Inflammatory macrophage treated with lipopolysaccharide for 4 hours (primary cell): ENCODE data around the gene ZNF85.
A peak's percentile ranks its signal among the peaks of the same experiment; 100 is the strongest.
"Not testable (repeated sequence)": the region's sequence is repeated elsewhere in the genome, so short reads cannot be mapped to it uniquely, and the experiment has no call there.

Source experiments
- DNase-seq: peaks from one replicate; pipeline ENCODE4 v3.0.0-alpha.2; 2020

The ZNF85 gene

DNA sequence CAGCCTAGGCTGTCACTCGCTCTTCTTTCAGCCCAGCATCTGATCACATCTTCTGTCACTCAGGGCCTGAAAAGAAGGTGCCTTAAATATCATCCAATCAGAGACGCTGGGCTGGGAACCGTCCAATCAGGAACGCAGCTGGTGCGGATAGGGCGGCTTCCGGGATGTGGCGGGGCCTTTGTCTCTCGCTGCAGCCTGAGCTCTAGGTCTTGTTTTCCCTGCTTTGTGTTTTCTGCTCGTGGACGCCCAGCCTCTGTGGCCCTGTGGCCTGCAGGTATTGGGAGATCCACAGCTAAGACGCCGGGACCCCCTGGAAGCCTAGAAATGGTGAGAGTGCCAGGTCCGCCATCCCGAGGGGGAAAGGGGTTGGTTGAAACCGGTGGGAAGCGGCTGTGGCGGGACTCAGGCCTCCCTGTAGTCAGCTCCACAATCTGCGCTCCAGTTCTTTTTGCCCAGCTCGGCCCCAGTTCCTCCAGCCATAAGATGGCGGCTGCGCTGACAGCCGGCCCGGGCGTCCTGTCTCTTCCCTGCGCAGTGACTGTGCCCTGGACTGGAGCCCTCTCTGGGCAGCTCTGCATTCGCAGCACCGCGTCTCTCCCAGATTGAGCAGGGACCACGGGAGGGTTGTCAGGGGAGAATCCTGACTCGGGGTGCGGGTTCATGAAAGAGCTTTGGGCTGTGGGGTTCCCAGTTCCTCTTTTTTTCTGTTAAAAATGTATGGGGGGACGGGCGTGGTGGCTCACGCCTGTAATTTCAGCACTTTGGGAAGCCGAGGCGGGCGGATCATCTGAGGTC lies at the start of gene ZNF85:
Gene ZNF85 (plus strand): TSS at position 175 of the 795 bp plus-strand sequence. CDS start 150 bp downstream, at position 325.
- DNase-seq, result peak; percentile 82

DNA sequence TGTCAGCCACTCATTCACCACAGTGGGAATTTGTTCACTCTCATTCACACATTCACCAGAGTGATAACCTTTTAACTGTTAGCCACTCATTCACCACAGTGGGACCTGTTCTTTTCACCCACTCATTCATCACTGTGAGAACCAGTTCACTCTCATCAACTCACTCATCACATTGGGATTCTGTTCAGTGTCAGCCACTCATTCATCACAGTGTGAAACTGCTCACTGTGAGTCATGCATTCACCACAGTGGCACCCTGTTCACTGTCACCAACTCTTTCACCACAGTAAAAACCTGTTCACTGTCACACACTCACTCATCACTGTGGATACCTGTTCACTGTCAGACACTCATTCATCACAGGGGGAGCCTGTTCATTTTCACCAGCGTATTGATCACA lies 43.5 kb upstream of the ZNF85 start:
- no peak for DNase-seq

DNA sequence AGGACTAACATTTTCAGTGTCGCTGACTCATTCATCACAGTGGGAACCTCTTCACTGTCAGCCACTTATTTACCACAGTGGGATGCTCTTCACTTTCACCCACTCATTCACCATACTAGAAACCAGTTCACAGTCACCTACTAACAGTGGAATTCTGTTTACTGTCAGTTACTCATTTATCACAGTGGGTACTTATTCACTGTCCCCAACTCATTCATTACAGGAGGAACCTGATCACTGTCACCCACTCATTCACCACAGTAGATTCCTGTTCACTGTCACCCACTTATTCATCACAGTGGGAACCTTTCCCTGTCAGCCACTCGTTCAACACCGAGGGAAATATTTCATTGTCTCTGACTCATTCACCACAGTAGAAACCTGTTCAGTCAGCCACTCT lies 10.1 kb upstream of the ZNF85 start:
- no peak for DNase-seq

DNA sequence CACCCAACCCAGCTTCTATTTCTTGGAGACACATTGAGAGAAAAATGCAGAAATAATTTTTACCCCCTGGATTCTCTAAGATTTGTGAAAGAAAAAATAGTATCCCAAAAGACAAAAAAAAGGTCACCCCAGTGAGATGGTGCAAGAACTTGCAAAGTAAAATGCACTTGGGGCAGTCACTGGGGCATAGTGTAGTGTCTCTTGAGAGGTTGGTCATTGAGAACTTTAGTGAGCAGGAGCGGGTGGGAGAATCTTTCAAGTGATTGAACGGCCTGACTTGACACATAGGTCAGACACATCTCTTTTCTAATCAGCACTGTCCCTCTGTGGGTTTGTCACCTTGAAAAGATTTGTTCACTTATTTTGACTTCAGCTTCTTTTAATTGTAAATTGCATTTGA lies 2.4 kb downstream of the ZNF85 start:
- DNase-seq, result no peak

DNA sequence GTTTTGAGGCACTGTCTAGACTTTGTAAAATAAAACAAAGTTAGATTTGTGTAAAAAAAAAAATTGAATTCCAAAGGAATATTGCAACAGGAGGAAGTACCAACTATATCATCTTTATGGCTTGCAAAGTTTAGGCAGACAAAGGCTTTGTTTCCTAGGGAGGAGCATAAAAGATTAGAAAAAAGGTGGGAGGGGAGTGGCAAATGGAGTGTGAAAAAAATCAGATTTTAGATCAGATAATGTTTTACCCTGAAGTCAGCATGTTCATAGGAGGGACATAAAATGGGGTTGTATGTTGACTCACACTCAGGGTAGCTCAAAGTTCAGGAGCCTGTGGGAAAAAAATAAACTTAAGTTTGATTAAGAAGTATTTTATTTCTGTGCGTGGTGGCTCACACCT lies 3.7 kb downstream of the ZNF85 start:
- no peak for DNase-seq

DNA sequence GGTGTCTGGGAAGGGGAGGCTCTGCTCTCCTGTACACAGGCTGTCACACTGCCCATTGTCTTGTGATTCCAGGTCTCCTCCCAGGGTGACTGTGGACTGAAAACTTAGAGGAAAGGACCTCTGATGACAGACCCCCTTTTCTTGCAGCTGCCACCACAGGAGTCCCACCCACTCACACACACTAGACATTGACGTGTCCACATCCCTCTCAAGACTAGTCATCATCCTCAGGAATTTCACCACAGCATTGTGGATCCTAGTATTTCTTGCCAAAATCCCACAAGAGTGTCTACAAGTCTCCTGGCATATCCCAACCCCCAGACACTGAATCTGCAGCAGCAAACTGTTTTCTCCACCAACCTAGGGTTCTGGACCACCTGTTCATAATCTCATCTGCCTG lies 5.3 kb downstream of the ZNF85 start:
- no peak for DNase-seq

DNA sequence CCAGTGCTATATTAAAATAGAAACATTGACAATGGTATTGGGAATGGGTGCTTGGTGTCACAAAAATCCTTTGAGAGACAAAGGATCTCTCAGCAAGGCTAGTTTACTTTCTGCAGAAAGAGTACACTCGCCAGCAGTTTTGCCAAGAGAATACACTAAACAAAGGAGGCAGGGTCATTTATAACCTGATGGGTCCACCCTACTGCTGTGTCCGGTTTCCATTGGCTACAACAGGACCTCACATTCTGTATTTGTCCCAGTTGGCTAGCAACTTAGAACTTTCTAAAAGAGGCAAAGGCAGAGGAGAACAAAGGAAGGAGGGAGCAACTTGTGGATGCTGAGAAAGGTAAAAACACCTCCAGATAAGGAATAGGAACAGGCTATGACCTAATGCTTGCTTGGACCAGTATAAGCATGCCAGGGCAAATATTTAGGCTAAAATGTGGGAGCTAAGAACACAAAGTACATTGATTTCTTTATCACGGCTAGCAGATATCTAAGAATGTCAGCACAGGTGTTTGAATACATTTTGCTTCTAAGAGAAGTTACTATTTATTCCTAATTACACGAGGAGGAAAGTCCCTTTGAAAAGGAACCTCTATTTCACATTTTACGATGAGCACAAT lies 13.4 kb downstream of the ZNF85 start:
- DNase-seq, result not testable (repeated sequence)

DNA sequence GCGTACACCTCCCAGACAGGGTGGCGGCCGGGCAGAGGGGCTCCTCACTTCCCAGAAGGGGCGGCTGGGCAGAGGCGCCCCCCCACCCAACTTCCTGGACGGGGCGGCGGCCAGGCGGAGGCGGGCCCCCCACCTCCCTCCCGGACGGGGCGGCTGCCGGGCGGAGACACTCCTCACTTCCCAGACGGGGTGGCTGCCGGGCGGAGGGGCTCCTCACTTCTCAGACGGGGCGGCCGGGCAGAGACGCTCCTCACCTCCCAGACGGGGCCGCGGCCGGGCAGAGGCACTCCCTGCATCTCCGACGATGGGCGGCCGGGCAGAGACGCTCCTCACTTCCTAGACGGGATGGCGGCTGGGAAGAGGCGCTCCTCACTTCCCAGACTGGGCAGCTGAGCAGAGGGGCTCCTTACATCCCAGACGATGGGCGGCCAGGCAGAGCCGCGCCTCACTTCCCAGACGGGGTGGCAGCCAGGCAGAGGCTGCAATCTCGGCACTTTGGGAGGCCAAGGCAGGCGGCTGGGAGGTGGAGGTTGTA lies 29.6 kb downstream of the ZNF85 start:
- not testable (repeated sequence) for DNase-seq

DNA sequence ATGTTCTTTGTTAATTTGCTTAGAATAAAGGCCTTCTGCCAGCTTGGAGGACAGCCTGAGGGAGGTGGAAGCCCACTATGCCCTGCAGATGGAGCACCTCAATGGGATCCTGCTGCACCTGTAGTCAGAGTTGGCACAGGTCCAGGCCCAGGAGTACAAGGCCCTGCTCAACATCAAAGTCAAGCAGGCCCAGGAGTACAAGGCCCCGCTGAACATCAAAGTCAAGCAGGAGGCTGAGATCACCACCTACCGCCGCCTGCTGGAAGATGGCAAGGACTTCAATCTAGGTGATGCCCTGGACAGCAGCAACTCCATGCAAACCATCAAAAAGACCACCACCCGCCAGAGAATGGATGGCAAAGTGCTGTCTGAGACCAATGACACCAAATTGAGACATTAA lies 41.7 kb downstream of the ZNF85 start:
- no peak for DNase-seq

DNA sequence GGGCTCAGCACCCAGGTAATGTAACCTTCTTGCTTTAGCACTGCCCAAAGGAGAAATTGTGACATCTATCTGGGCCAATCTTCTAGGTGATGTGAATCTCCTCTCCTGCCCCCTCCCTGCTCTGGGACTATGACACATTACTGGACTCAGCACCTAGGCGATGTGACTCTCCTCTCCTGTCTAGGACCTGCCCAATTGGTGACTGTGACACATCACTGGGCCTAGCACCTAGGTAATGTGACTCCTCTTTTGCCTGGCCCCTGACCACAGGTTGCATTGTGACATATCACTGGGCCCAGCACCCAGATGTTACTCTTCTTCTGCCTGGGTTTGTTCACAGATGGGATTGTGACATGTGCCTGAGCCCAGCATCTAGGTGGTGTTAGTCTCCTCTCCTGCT lies 45.0 kb downstream of the ZNF85 start:
- no peak for DNase-seq

DNA sequence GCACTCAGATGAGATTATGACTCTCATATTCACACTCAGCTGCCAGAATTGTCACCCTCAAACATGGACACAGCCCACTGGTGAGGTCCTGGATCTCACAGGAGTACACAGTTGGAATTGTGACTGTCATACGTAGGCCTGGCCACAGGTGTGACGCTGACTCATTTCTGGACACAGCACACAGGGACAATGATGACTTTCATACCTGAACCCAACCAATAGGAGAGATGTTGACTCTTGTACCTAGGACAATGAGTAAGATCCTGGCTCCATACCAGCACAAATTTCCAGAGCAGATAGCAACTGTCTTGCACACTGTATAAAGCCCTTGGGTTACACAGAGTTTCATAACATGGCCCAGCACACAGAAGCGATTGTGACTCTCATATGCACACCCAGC lies 46.4 kb downstream of the ZNF85 start:
- DNase-seq, result no peak

DNA sequence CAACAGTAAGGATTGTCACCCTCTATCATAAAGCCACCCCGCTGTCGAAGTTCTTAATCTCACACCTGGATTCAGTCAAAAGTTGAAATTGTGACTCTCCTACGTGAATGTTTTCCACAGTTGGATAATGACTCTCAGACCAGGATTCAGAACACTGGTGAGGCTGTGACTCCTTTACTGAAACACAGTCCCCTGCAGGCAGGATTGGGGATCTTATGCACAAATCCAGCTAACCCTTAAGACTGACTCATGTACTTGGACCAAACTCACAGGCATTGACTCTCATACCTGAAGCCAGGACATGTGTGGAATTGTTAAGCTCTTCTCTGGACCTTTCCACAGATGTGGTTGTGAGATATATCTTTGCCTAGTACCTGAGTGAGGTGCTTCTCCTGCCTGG lies 46.8 kb downstream of the ZNF85 start:
- DNase-seq, result no peak

DNA sequence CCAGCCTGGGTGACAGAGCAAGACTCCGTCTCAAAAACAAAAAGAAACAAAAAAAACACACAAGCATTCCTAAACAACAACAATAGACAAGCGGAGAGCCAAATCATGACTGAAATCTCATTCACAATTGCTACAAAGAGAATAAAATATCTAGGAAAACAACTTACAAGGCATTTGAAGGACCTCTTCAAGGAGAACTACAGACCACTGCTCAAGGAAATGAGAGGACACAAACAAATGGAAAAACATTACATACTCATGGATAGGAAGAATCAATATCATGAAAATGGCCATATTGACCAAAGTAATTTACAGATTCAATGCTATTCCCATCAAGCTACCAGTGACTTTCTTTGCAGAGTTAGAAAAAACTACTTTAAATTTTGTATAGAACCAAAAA lies 69.7 kb downstream of the ZNF85 start:
- DNase-seq, result not testable (repeated sequence)

DNA sequence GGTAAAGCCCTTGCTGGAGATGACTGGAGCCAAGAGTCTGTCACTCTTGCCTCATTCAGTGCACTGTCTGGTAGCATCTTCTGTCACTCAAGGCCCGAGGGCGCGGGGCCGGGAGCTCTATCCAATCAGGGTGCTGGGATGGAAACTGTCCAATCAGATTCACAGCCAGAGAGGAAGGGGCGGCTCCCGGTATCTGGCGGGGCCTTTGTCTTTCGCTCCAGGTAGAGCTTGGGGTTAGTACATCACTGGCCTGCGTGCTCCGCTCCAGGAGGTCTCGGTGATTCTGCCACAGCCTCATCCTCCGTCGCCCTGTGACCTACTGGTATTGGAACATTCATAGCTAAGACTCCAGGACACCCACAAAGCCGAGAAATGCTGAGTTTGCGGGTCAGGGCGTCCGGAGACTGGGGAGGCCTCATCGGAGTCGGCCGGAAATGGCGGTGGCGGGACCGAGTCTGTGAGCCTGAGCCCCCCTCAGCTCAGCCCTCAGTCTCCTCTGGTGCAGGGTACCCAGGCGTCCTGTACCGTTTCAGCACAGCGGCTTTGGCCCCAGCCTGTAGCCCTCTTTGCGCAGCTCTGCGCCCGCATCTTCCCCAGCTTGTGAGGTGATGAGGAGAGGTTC lies 76.8 kb downstream of the ZNF85 start:
- peak; percentile 59 for DNase-seq
